GM18907 (cell line): ENCODE measurements around the gene SPAG7.
"Not testable (repeated sequence)": the region's sequence is repeated elsewhere in the genome, so short reads cannot be mapped to it uniquely, and the experiment has no call there.

ENCODE experiments used
- ATAC-seq: cut with Tn5 transposase; IDR thresholded peaks from one replicate; pipeline ENCODE4 v1.9.1; 2021; ENCODE audit warnings: mild to moderate bottlenecking, moderate library complexity; ENCODE audit not compliant: unreplicated experiment

SPAG7 gene

DNA sequence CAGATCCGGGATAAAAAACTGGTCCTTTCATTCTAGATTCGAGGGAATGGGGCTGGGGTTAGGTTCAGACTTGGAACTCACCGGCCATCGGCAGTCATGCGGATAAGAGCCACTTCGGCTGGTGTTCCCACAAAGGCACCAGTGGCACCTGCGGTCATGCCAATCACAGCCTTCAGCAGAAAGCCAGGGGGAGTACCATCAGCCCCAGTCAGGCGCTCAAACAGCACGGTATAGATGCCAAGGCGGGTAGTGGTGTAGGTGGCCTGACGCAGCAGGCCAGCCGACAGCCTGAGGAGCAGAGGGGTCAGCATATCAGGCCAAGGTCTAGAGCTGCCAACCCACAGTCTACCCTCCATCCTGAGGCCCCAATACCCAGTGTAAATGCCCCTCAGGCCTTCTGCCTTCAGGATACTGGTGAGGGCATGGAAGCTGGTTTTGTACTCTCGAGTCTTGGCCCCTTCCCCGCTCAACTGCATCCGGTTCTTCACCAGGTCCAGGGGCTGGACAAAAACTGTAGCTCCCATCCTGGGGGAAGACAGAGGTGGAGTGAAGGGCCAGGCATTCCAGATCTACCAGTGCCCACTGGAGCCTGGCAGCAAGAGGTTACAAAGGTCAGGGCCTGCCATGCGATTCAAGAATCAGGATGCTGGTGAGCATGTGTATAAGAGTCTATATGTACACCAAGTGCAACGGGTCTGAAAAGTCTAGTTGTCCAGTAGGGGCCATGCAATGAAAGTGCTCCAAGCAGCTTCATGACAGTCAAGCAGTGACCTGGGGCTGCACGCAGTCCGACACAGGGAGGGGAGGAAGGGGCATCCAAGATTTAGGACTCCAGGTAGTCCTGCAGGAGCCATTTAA lies 28.7 kb downstream of the SPAG7 start:
- no peak for ATAC-seq

DNA sequence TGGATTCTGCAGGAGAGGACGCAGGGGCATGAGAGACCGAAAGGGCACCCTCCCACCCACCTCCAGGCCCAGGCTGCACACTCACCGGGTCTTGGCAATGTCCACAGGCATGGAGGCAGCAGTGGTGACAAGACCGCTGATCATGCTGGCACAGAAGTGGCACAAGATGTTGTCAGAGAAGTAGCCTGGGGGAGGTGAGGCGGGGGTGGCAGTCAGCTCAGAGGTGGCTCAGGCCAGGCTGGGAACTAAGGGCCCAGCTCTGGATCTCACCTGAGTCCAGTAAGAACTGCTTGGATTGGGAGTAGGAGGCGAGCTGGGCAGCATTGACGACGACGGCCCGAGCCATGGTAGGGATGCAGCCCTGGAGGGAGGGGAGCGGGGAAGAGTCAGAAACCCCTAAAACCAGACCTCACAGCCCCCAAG lies 29.5 kb downstream of the SPAG7 start:
- ATAC-seq, result no peak

GRCh38 chr17:4937553-4937952 lies 30.1 kb downstream of the SPAG7 start:
- ATAC-seq, result no peak

DNA sequence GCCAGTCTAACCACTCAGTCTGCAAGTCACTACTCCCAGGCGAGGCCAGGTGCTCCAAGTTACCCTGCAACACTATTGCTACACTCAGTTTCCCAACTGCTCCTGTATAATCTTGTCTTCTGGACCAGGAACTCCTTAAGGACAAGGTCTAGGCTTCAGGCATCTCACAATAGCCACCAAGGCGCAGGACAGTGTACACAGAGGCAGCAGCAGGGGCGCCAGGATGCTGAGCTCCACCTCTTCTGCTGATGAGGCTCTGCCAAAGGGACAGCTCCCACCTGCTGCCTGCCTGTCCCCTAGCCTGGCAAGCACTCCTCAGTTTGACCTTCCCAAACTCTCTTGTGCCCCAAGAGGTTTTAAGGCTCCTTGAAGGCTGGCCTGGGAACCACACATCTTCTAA lies 31.2 kb downstream of the SPAG7 start:
- ATAC-seq, result no peak

GRCh38 chr17:4935650-4936049 lies 32.0 kb downstream of the SPAG7 start:
- ATAC-seq, result no peak

- ATAC-seq, result no peak
Observed at GRCh38 chr17:4934173-4934979, 33.2 kb downstream of the SPAG7 start.

GRCh38 chr17:4933646-4934045 lies 34.0 kb downstream of the SPAG7 start:
- ATAC-seq, result no peak

DNA sequence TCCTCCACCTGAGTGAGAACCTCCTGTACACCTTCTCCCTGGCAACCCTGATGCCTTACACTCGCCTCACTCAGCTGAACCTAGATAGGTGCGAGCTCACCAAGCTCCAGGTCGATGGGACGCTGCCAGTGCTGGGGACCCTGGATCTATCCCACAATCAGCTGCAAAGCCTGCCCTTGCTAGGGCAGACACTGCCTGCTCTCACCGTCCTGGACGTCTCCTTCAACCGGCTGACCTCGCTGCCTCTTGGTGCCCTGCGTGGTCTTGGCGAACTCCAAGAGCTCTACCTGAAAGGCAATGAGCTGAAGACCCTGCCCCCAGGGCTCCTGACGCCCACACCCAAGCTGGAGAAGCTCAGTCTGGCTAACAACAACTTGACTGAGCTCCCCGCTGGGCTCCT lies 34.9 kb downstream of the SPAG7 start:
- ATAC-seq, result no peak

DNA sequence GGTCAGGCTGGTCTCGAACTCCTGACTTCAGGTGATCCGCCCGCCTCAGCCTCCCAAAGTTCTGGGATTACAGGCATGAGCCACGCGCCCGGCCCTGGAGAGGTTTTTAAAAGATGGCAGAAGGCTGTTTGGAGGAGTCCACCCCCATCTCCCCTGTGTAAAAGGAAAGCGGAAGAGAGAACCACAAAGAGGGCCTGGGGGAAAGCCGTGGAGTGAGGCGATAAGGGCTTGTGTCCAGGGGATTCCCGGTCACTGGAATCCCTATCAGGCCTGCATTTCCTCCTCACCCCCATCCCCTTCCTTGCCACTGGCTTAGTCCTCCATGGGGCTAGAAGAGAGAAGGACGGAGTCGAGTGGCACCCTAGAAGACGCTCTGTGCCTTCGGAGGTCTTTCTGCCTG lies 35.7 kb downstream of the SPAG7 start, which contains the start of gene GP1BA:
Gene GP1BA (plus strand): TSS at position 315 of the 400 bp plus-strand sequence. CDS start 328 bp downstream, outside the sequence.
- ATAC-seq, result no peak

DNA sequence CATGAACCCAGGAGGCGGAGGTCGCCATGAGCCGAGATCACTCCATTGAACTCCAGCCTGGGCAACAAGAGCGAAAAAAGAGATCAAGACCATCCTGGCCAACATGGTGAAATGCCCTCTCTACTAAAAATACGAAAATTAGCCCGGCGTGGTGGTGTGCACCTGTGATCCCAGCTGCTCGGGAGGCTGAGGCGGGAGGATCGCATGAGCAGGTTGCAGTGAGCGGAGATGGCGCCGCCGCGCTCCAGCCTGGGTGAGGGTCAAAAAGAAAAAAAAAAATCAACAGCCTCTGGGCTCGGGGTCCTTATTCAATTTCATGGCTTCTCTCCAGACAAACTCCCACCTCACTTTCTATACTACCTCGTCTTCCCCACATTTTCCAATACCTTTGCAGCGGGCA lies 38.7 kb downstream of the SPAG7 start:
- ATAC-seq, result no peak

DNA sequence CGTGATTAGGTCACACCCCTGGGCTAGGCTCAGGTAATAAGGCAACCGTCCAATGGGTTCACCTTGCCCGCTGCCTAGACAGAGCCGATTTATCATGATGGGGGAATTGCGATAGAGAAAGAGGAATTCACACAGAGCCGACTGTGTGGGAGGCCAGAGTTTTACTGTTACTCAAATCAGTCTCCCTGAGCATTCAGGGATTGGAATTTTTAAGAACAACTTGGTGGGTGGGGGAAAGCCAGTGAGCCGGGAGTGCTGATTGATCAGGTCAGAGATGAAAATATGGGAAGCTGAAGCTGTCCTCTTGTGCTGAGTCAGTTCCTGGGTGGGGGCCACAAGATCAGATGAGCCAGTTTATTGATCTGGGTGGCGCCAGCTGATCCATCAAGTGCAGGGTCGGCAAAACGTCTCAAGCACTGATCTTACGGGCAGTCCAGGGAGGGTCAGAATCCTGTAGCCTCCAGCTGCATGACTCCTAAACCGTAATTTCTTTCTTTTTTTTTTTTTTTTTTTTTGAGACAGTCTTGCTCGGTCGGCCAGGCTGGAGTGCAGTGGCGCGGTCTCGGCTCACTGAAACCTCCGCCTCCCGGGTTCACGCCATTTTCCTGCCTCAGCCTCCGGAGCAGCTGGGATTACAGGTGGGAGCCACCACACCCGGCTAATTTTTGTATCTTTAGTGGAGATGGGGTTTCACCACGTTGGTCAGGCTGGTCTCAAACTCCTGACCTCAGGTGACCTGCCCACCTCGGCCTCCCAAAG lies 40.9 kb downstream of the SPAG7 start:
- not testable (repeated sequence) for ATAC-seq

GRCh38 chr17:4921320-4921719 lies 46.3 kb downstream of the SPAG7 start:
- no peak for ATAC-seq

- ATAC-seq, result no peak
Observed at GRCh38 chr17:4920351-4921048, 47.1 kb downstream of the SPAG7 start.

DNA sequence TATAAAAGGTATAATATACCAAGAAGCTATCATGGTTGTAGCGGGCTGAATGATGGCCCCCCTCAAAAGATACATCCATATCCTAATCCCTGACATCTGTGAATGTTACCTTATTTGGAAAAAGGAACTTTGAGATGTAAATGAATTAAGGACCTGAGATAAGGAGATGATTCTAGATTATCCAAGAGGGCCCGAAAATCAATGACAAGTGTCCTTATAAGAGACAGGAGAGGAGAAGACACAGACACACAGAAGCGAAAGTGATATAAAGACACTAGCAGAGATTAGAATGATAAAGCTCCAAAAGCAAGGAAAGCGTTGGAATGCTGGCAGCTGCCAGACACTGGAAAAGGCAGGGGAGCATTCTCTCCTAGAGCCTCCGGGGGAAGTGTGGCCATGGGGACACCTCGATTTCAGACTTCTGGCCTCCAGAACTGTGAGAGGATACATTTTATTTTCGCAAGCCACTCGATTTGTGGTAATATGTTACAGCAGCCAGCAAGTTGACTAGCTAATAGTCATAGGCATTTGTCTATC lies 48.0 kb downstream of the SPAG7 start:
- no peak for ATAC-seq

DNA sequence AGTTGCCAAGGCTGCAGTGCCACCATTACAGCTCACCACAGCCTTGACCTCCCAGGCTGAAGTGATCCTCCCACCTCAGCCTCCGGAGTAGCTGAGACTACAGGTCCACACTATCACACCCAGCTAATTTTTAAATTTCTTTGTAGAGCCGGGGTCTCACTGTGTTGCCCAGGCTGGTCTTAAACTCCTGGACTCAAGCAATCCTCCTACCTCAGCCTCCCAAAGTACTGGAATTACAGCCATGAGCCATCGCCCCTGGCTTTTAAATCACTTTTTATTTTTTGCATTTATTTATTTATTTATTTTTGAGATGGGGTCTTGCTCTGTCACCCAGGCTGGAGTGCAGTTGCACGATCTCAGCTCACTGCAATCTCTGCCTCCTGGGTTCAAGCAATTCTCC lies 53.1 kb downstream of the SPAG7 start:
- ATAC-seq, result not testable (repeated sequence)

GRCh38 chr17:4913994-4914393 lies 53.6 kb downstream of the SPAG7 start:
- ATAC-seq, result no peak
